Measurements from ENCODE around the gene PLXNA4.

DNA sequence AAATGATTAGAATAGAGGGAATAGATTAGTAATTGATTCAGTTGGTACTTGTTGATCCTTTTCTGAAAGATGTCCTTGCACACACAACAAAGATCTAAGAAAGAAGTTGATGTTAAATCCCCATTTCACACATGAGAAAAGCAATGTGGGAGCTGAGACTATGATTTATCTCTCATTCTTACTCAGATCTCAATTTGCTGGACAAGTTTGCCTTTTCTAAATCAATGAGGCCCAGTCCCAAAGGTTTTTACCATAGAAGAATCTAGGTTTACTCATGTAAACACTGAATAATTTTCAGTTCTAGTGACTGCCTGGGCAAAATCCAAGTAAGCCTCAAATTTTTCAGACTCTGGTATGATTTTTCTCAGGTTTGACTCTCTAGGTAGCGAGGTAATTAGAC, 25.5 kb upstream of the PLXNA4 start:
- TF ChIP-seq, protein P1, sequence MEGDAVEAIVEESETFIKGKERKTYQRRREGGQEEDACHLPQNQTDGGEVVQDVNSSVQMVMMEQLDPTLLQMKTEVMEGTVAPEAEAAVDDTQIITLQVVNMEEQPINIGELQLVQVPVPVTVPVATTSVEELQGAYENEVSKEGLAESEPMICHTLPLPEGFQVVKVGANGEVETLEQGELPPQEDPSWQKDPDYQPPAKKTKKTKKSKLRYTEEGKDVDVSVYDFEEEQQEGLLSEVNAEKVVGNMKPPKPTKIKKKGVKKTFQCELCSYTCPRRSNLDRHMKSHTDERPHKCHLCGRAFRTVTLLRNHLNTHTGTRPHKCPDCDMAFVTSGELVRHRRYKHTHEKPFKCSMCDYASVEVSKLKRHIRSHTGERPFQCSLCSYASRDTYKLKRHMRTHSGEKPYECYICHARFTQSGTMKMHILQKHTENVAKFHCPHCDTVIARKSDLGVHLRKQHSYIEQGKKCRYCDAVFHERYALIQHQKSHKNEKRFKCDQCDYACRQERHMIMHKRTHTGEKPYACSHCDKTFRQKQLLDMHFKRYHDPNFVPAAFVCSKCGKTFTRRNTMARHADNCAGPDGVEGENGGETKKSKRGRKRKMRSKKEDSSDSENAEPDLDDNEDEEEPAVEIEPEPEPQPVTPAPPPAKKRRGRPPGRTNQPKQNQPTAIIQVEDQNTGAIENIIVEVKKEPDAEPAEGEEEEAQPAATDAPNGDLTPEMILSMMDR (IDR thresholded peaks at IDR 0.05; ENCODE audit: insufficient read depth, low read length, poor library complexity, severe bottlenecking): no peak
- no peak for TF ChIP-seq EZH2phosphoT487 (conservative IDR thresholded peaks at IDR 0.05; ENCODE audit: low read length)
